ENCODE results near the gene NOSTRIN. TPM values are rescaled to one million over a fixed set of nuclear protein-coding genes. Genes with fewer than 3 reads are reported as not detected.
A peak's percentile ranks its signal among the peaks of the same experiment; 100 is the strongest.

The NOSTRIN gene
- total RNA-seq (10 to 100 TPM in 1 of 2 donors, 1 to 10 TPM in 1; 4.1 to 16.7 TPM), polyA plus RNA-seq (10 to 100 TPM in 1 of 2 donors, 1 to 10 TPM in 1; 5.5 to 11.5 TPM)

- Histone ChIP-seq H3K27me3 (ENCODE audit: control insufficient read depth in 4 of 4, insufficient read depth in 4 of 4, low read length in 3 of 4) (no peaks in the 10 kb centered on the region), H3K9me3 (ENCODE audit: control insufficient read depth in 4 of 4, low read length in 3 of 4) (no peaks in the 10 kb centered on the region), H3K27ac (ENCODE audit: low read depth in 1 of 2, low read length in 2 of 2) (peak within 1 kb of the TSS; percentile 30 to 40), H3K9ac (ENCODE audit: low read depth in 1 of 2, low read length in 2 of 2) (peak within 1 kb of the TSS in 1 of 2 donors; percentile 5), H3K4me1 (ENCODE audit: control insufficient read depth in 4 of 4, insufficient read depth in 4 of 4, low read length in 3 of 4) (no peaks in the 10 kb centered on the region), H3K4me3 (ENCODE audit: low read depth in 1 of 3, low read length in 3 of 3) (peak within 1 kb of the TSS in 2 of 3 donors; percentile 27 to 29), H3K36me3 (ENCODE audit: control insufficient read depth in 4 of 4, insufficient read depth in 3 of 4, low read depth in 1 of 4, low read length in 3 of 4) (no peaks in the 10 kb centered on the region)
- WGBS = 56% methylated on average over 10 of the region's 10 CpGs
- TF ChIP-seq RAD21 (IDR thresholded peaks at IDR 0.05) (peak in 1 of 2 donors; percentile 24), NR2F2 (IDR thresholded peaks at IDR 0.05) (peak; percentile 98), CTCF (IDR thresholded peaks at IDR 0.05; ENCODE audit: low read depth, low read length, missing input control) (no peak), TAF1 (conservative IDR thresholded peaks at IDR 0.05) (peak; percentile 62), SP1 (IDR thresholded peaks at IDR 0.05) (peak; percentile 60), RXRA (IDR thresholded peaks at IDR 0.05) (peak; percentile 29 to 63), FOXA1 (IDR thresholded peaks at IDR 0.05) (no peak)
- DNase-seq (ENCODE audit: low spot score) = no peak
Measured at GRCh38 chr2:168801961-168802858, at the start of gene NOSTRIN. Gene NOSTRIN (plus strand): TSS chr2:168802637. CDS start chr2:168802647, 10 bp downstream.

GRCh38 chr2:168753765-168754329 is 48.6 kb upstream of the NOSTRIN start:
- Histone ChIP-seq H3K27ac (ENCODE audit: low read depth in 1 of 2, low read length in 2 of 2) (no peak overlapping the region), H3K36me3 (ENCODE audit: control insufficient read depth in 4 of 4, insufficient read depth in 3 of 4, low read depth in 1 of 4, low read length in 3 of 4) (peaks cover 0 to 4% (median under 1%) of the 10 kb centered on the region in 4 donors), H3K9me3 (ENCODE audit: control insufficient read depth in 4 of 4, low read length in 3 of 4) (no peaks in the 10 kb centered on the region), H3K9ac (ENCODE audit: low read depth in 1 of 2, low read length in 2 of 2) (no peak overlapping the region), H3K4me1 (ENCODE audit: control insufficient read depth in 4 of 4, insufficient read depth in 4 of 4, low read length in 3 of 4) (no peaks in the 10 kb centered on the region), H3K4me3 (ENCODE audit: low read depth in 1 of 3, low read length in 3 of 3) (no peak overlapping the region), H3K27me3 (ENCODE audit: control insufficient read depth in 4 of 4, insufficient read depth in 4 of 4, low read length in 3 of 4) (no peaks in the 10 kb centered on the region)
- DNase-seq (ENCODE audit: low spot score) = no peak
- no peak for TF ChIP-seq ATF3 (IDR thresholded peaks at IDR 0.05)
- no peak for TF ChIP-seq ZBTB33 (IDR thresholded peaks at IDR 0.05)
- no peak for TF ChIP-seq JUND (IDR thresholded peaks at IDR 0.05)
- no peak for TF ChIP-seq REST (IDR thresholded peaks at IDR 0.05)
- TF ChIP-seq RAD21 (IDR thresholded peaks at IDR 0.05) = no peak
- no peak for TF ChIP-seq HNF4G (IDR thresholded peaks at IDR 0.05)
- TF ChIP-seq SP1 (IDR thresholded peaks at IDR 0.05) = no peak
- no peak for TF ChIP-seq GABPA (IDR thresholded peaks at IDR 0.05 in 1 of 2, conservative IDR thresholded peaks at IDR 0.05 in 1 of 2)
- 97% methylated on average over 8 of the region's 8 CpGs for WGBS

All from liver (tissue), 9 donors.